Measurements from ENCODE around the gene HIGD1B. TPM values are rescaled to one million over a fixed set of nuclear protein-coding genes. Genes with fewer than 3 reads are reported as not detected.

Gene HIGD1B
- total RNA-seq, 4 donors from 2014 or later, result not detected

DNA sequence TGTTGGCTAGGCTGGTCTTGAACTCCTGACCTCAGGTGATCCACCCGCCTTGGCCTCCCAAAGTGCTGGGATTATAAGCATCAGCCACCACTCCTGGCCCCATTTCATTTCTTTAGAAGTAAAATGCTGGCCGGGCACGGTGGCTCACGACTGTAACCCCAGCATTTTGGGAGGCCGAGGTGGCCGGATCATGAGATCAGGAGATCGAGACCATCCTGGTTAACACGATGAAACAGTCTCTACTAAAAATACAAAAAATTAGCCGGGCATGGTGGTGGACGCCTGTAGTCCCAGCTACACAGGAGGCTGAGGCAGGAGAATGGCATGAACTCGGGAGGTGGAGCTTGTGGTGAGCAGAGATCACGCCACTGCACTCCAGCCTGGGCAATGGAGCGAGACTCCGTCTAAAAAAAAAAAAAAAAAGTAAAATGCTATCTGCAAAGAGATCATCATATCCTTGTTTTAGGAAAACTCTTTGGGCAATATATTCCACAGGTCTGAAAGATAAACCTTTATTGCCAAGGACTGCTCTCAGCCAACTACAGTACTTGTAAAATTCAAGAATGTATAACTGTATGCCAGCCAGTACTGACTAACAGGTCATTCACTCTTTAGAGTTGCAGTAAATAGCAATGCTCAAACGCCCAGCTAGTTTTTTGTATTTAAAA, 21.4 kb upstream of the HIGD1B start:
- peak overlapping the region in 1 of 4 donors; percentile 24 for H3K27ac ChIP-seq
- peaks cover 0 to 14% (median 3%) of the 10 kb centered on the region in 4 donors for H3K4me1 ChIP-seq
- H3K36me3 ChIP-seq, result no peaks in the 10 kb centered on the region
- no peak overlapping the region for H3K4me3 ChIP-seq
- peaks cover 7 to 15% of the 10 kb centered on the region in 2 donors for H3K27me3 ChIP-seq
- DNase-seq, result no peak
- H3K9me3 ChIP-seq, result no peaks in the 10 kb centered on the region
- TF ChIP-seq POLR2A (IDR thresholded peaks at IDR 0.05), result no peak
- TF ChIP-seq, protein P1, sequence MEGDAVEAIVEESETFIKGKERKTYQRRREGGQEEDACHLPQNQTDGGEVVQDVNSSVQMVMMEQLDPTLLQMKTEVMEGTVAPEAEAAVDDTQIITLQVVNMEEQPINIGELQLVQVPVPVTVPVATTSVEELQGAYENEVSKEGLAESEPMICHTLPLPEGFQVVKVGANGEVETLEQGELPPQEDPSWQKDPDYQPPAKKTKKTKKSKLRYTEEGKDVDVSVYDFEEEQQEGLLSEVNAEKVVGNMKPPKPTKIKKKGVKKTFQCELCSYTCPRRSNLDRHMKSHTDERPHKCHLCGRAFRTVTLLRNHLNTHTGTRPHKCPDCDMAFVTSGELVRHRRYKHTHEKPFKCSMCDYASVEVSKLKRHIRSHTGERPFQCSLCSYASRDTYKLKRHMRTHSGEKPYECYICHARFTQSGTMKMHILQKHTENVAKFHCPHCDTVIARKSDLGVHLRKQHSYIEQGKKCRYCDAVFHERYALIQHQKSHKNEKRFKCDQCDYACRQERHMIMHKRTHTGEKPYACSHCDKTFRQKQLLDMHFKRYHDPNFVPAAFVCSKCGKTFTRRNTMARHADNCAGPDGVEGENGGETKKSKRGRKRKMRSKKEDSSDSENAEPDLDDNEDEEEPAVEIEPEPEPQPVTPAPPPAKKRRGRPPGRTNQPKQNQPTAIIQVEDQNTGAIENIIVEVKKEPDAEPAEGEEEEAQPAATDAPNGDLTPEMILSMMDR (IDR thresholded peaks at IDR 0.05), result no peak

DNA sequence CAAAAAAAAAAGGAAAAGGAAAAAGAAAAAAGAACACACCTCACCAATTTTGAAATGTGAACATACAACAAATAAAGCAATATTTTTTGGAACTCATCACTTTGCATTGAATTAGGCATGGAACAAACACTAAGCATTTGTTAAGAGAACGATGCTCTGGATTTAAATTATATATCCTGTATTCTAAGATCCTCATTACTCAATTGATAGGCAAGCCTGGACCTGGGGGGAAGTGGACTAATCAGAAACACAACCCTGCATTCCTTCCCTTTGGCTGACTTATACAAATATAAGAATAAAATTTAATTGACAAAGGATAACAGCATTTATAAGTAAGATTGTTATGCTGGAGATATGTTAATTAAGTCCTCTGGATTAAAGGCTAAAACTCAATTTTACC, 19.8 kb upstream of the HIGD1B start:
- H3K4me1 ChIP-seq, result peaks cover 0 to 14% (median 3%) of the 10 kb centered on the region in 4 donors
- no peak overlapping the region for H3K4me3 ChIP-seq
- H3K36me3 ChIP-seq, result no peaks in the 10 kb centered on the region
- no peaks in the 10 kb centered on the region for H3K9me3 ChIP-seq
- no peak for TF ChIP-seq POLR2A (IDR thresholded peaks at IDR 0.05)
- no peak for DNase-seq
- H3K27ac ChIP-seq, result no peak overlapping the region
- peaks cover 7 to 19% of the 10 kb centered on the region in 2 donors for H3K27me3 ChIP-seq

DNA sequence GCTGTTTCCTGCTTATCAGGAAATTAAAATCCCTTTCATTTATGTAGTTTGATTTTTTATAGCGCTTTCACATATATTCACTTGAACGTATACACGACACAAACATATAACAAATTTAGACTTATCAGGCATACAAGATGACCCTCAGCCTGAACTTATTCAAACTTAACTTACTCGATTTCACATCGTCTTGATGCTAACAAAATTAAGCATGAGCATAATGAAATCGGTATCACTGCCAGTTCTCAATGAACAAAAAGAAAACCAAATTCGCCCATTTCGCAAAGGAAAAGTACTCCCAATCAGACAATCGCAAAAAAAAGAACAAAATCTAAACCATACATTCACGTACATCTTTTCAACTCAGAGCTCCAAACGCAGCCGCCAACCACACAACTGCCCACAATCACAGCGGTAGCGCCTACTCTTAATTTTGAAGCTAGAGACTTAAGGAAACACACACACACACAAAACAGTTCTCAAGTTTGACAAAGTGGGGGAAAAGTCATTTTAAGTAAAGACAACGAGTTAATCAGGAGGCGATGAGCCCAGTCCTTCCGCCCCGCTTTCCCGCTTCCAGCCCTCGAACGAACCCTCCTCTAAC, 18.7 kb upstream of the HIGD1B start:
- peak overlapping the region; percentile 43 to 64 (median 56) for H3K4me3 ChIP-seq
- no peaks in the 10 kb centered on the region for H3K9me3 ChIP-seq
- no peak for DNase-seq
- TF ChIP-seq, protein P1 (IDR thresholded peaks at IDR 0.05), result no peak
- no peak for TF ChIP-seq POLR2A (IDR thresholded peaks at IDR 0.05)
- no peaks in the 10 kb centered on the region for H3K36me3 ChIP-seq
- H3K27me3 ChIP-seq, result peaks cover 7 to 19% of the 10 kb centered on the region in 2 donors
- H3K27ac ChIP-seq, result peak overlapping the region; percentile 33 to 79 (median 46)
- H3K4me1 ChIP-seq, result peaks cover 0 to 14% (median 3%) of the 10 kb centered on the region in 4 donors

DNA sequence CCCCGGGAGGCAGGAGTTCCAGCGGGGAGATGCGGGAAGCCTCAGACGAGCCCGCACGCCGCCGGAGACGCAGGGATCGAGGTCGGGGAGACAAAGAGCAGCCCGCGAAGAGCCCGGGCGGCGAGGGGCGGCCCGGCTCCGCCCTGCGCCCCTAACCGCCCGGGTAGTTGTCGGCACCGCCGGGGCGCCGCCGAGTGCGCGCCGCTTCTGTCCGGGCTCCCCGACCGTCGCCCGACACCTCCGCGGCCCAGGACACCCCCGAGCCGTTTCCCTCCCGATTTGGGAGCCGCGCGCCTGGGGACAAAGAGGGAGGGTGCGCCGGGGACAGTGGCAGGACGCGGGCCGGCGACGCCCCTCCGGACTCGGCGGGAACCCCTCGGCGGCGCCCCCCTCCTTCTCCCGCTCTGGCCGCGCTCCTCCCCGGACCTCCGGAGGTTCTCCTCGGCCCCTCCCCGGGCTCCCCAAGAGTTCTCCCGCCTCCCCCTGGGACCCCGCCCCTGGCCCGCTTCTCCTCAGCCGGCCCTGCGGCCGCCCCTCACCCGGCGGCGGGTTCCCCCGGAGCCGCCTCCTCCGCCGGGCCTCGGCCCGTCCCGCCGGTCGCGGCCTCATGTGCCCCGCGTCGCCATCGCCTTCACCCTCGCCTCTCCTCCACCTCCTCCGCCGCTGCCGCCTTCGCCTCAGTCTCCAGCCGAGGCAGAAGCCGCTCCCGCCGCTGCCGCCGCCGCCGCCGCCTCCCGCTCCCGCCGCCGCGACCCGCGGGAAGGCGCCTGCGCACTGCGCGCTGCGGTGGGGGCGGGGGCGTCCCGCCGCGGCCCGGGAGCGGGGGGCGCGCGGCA, 17.9 kb upstream of the HIGD1B start, which contains the start of gene GJC1:
Gene GJC1 (minus strand): TSS at position 765 of the 836 bp plus-strand sequence. CDS start 24,470 bp downstream, outside the sequence.
- peak within 1 kb of the TSS; percentile 33 to 79 (median 46) for H3K27ac ChIP-seq
- no peak for DNase-seq
- peak within 1 kb of the TSS; percentile 43 to 64 (median 56) for H3K4me3 ChIP-seq
- peaks cover 0 to 14% (median 3%) of the 10 kb centered on the region in 4 donors for H3K4me1 ChIP-seq
- no peak for TF ChIP-seq POLR2A (IDR thresholded peaks at IDR 0.05)
- H3K27me3 ChIP-seq, result peaks cover 7 to 19% of the 10 kb centered on the region in 2 donors
- H3K9me3 ChIP-seq, result no peaks in the 10 kb centered on the region
- no peaks in the 10 kb centered on the region for H3K36me3 ChIP-seq

DNA sequence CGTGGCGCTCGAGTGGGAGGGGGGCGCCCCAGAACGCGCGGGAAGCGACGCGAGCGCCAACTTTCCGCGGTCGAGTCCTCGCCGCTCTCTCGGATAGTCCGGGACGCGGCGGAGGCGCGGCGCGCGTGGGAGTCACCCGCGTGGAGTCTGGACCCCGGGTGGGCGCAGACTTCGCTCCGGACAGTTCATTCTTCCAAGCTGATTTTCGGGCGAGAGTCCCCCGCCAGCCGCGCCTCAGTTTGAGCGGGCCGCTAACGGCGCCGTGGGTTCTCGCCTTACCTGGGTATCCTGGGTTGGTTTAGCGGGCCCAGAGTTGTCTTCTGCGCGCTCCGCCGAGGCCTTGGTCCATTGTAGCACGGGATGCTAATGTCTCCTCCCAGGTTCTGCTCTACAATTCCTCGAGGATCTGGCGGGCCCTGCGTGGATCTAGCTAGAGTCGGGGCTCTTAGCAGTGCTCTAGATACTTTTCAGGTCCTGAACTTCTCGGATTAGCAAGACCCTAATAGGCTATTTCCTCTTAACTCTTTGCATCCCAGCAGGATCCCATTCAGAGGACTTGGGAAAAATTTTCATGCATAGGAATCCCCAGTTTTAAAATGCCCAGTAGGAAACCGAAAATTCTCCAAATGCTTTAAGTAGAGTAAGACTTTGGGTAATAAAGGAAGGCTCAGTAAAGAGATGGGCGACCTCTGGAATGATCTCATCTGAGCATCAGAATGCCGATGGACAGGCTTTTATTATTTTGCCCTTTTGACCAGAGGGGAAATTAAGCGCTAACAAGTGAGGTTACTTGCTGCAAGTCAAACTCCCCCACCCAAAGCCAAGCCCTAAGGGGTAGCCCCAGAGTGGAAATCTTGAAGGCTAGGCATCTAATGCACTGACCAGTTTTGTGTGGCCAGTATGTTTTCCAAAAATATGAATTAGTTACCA, 17.1 kb upstream of the HIGD1B start:
- Histone ChIP-seq H3K36me3 (no peaks in the 10 kb centered on the region), H3K27me3 (peaks cover 7 to 19% of the 10 kb centered on the region in 2 donors), H3K27ac (peak overlapping the region in 3 of 4 donors; percentile 33 to 79 (median 57)), H3K4me1 (peaks cover 0 to 14% (median 3%) of the 10 kb centered on the region in 4 donors), H3K4me3 (peak overlapping the region; percentile 43 to 64 (median 56)), H3K9me3 (no peaks in the 10 kb centered on the region)
- TF ChIP-seq, protein P1 (IDR thresholded peaks at IDR 0.05), result no peak
- no peak for TF ChIP-seq POLR2A (IDR thresholded peaks at IDR 0.05)
- DNase-seq, result peak in 1 of 3 donors; percentile 53

DNA sequence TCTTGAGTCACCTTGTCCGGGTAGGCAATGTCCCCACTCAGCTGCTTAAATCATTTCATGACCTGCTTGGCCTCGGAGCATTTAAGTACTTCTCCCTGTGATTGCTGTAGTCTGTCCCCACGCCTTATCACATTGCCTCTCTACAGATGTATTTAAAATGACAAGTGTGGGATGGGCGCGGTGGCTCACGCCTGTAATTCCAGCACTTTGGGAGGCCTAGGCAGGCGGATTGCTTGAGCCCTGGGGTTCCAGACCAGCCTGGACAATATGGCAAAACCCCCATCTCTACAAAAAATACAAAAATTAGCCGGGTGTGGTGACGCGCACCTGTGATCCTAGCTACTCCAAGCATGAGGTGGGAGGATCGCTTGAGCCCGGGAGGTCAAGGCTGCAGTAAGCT, 16.3 kb upstream of the HIGD1B start:
- H3K27me3 ChIP-seq, result peaks cover 7 to 19% of the 10 kb centered on the region in 2 donors
- H3K27ac ChIP-seq, result no peak overlapping the region
- TF ChIP-seq POLR2A (IDR thresholded peaks at IDR 0.05), result no peak
- TF ChIP-seq, protein P1 (IDR thresholded peaks at IDR 0.05), result no peak

More for the DNA sequence above, 16.3 kb upstream of the HIGD1B start:
- Histone ChIP-seq H3K9me3 (no peaks in the 10 kb centered on the region), H3K4me1 (peaks cover 0 to 14% (median 3%) of the 10 kb centered on the region in 4 donors), H3K36me3 (no peaks in the 10 kb centered on the region), H3K4me3 (no peak overlapping the region)
- no peak for DNase-seq

Data from Peyer's patch (tissue), 4 donors.